Ureter (tissue), 1 donor: ENCODE measurements around the gene NTHL1. TPM values are rescaled to one million over a fixed set of nuclear protein-coding genes. Genes with fewer than 3 reads are reported as not detected.
"Not testable (repeated sequence)": the region's sequence is repeated elsewhere in the genome, so short reads cannot be mapped to it uniquely, and the experiment has no call there.

Experiments used
- DNase-seq: peaks from one replicate; pipeline ENCODE4 v3.0.0-alpha.2; 2020; ENCODE audit warnings: low spot score
- total RNA-seq: library from RNA; stranded (reverse); gene quantifications from one replicate; pipeline ENCODE4 v1.2.4, GENCODE V29; 2023
- donor health status: DM: yes; HTN: yes; CAD: no.

NTHL1 gene
- total RNA-seq, 1 donor from 2014 or later: 11.8 TPM

DNA sequence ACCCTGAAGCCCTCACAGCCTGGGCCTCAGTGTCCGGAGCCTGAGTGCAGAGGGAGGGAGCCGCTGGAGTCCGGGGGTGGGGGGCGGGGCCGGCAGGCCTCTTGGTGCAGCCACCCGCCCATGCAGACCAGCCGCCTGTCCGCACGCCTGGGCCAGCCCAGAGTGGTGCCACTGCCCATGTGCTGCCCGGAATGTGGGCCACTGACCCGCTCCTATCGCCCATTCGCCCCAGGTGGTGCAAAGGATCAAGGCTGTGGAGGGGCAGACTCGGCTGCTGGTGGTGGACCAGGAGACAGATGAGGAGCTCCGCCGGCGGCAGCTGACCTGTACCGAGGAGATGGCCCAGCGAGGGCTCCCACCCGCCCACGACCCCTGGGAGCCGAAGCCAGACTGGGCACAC lies 18.3 kb downstream of the NTHL1 start:
- no peak for DNase-seq

DNA sequence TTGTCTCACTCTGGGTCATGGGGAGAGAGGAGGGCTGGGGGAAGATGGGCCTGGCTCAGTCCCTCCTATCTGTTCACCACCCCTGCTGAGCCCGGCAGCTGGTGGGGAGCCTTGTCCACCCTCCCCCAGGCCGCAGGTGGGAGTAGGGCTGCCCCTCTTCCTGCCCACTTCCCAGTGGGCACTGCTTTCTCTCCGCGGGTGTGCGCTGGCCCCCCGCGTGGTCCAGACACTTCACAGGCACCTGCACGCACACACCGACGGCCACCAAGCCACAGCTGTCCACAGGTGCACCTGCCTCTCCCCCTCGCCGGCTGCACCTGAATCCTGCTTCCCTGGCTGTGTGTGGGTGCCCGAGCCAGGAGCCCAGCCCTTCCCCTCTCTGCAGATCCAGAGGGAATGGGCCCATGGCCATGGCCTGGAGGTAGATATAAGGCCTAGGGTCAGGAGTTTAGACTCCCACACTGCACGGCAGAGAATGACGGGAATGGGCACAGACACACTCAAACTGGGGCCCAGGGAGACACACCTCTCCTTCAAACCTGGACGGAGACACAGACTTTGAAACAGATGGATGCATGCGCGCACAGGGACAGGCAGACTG lies 18.9 kb downstream of the NTHL1 start:
- DNase-seq: no peak

DNA sequence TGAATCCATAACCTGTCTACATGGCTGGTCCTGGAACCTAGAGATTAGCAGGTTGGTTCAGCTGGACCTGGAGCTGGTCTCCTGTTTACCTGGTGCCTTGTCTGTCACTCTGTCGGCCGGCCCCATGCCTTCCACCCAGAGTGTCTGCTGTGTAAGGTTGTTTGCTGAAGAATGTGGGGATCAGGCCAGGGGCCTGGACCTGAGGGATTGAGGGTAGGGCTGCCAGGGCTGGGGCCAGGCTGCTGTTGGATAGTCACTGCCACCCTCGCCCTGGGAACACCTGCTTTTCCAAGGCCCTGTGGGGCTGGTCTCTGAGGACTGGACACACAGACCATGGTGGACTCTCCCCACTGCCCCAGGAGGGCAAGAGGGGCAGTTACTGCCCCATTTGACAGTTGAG lies 19.5 kb downstream of the NTHL1 start:
- DNase-seq: no peak

DNA sequence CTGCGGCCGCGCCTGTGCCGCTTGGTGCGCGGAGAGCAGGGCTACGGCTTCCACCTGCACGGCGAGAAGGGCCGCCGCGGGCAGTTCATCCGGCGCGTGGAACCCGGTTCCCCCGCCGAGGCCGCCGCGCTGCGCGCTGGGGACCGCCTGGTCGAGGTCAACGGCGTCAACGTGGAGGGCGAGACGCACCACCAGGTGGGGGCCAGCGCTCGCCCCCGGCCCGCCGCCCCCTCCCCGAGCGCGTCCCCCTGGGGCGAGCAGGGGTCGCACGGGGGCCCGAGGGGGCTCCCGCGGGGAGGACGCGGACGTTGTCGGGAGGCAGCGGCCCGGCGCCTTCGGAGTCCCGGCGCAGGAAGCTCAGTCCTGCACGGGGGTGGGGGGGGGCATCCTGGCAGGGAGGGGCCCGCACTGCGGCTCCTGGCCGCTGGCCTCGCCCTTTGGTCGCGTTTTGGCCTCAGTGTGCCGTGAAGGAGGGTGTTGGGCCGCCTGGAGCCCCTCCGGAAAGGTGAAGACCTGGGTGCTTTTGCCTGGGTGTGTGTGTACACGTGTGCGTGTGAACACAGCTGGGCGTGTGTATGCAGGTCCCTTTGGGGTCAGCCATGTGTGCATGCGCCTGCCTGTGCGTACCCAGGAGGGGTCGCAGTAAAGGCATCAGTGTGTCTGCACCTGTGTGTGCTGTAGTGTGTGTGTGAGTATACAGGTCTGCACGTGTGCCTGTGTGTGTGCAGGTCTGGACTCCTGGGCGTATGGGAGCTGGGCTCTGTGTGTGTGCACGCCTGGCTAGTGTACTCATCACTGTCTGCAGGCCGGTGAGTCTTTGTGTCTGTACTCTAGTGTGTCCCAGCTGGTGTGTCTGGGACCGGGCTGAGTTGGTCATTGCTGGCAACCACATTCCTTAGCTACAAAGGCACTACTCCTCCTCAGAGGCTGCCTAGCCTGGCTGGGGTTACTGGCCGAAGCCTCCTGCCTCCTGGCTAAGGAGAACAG lies 20.3 kb downstream of the NTHL1 start:
- DNase-seq: no peak

DNA sequence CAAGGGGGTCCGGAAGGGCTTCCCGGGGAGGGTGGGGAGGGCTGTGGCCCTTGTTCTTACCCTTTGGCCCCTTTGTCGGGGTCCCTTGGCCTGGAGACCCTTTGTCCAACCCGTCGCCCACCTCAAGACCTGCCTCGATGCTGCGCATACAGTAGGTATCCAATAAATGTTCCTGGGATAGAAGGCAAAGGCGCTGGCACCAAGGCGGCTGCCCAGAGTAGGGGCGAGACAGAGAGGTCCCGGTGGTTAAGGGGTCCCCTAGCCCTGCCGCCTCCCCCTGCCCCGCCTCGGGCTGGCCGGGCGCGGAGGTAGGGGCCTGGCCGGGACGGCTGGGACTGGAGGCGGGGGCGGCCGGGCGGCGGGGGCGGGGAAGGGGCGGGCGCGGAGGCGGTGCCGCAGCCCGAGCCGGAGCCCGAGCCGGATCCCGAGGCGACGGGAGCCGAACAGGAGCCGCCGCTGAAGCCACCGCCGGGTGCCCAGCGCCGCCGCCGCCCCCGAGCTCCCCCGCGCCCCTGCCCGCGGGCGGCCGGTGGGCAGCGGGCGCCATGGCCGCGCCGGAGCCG lies 21.1 kb downstream of the NTHL1 start, which contains the start of gene NHERF2:
Gene NHERF2, plus strand, starts transcription at position 442 of the 563 bp plus-strand sequence. Its CDS starts 104 bp downstream, at position 546.
- no peak for DNase-seq

DNA sequence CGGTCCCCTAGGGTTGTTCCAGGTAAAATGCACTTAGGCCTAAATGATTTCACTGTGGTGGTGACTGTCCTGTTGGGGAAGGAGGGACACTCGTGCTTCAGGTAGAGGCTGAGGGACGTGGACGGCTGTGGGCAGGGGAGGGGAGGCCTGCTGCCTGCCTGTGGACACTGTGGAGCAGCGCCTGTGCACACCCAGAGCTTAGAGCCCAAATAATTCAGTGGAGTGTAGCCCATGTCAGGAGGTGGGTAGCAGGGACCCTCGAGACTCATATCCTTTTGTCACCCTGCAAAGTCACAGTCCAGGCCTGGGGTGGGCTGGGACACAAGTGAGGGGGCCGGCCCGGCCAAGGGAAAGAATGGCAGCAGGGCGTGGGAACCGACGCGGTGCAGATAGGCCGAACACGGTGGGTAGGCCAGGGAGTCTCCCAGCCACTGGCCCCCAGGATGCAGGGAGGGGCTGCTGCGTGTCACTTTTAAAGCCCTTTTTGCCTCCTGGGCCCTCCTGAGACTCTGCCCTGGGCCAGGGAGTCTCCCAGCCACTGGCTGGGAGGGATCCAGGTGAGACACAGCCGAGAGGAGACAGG lies 21.7 kb downstream of the NTHL1 start:
- DNase-seq: no peak

DNA sequence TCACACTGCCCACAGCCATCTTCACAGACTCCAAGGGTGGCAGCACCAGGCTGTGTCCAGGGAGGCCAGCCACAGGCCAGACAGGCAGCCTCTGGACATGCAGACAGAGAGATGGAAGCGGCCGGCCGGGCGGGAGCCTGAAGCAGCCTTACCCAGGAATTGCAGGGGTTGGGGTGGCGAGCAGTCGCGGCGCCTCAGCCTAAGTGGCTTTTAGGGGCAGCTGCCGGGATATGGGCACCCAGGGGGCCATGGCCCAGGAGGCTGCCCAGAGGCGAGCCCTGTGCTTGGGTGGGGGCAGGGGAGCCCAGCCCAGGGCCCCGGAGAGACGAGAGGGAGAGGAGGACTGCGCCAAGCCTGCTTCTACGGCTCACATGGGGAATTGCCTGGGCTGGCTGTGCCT lies 22.4 kb downstream of the NTHL1 start:
- DNase-seq: no peak

DNA sequence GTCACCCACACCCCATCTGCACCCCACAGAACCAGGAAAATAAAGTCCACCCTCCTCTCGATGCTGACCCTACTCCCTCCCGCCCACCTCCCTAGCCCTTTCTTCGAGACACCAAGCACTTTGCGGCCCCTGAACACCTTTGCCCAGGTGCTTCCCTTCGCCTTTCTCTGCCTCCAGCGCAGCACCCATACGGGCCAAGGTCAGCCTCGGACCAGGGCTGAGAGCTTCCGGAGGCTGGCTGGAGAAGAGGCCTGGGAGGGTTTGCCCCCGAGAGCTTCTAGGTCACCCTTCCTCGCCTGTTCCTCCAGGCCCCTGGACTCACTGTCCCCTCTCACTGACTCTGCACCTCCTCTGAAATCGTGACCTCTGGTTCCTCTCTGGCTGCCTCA lies 23.6 kb downstream of the NTHL1 start:
- no peak for DNase-seq

DNA sequence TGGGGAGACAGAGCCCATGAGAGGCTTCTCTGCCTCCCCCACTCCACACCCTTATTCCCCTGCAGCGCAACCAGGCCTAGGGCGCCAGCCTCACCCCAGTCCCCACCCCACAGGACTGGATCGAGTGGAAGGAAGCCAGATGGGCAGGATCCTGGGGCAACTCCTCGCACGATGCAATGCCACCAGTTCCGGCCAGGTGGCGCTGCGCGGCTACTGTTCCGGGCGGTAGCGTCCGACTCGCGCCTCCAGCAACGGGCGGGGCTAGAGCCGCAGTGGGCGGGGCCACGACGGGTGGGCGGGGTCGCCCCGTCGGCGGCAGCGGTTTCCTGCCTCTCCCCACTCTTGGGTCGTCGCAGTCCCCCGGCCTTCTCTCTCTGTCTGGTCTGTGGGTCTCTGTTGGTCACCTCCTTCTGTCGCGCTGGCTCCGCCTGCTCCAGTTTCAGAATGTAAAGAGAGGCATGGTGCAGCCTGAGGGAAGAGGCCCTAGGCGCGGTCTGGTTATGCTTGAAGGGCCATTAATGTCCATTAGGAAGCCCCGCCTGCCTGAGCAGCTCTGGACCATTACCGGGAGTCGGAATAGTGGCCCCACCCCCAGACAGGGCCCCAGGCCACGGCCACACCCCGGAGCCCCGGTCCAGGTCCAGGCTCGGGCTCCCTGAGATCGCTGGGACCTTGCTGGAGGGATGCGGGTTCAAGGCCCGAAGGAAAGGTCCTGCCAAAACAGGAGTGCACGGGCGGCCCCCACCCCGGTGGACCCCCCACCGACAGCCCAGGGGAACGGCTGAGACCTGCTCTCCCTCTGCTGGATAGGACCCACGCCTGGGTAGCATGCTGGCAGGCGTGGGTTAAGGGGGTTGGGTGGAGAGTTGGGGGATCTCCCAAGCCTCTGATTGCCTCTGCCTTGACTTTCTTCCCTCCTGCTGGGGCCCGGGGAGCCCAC lies 24.3 kb downstream of the NTHL1 start:
- peak; percentile 96 for DNase-seq

DNA sequence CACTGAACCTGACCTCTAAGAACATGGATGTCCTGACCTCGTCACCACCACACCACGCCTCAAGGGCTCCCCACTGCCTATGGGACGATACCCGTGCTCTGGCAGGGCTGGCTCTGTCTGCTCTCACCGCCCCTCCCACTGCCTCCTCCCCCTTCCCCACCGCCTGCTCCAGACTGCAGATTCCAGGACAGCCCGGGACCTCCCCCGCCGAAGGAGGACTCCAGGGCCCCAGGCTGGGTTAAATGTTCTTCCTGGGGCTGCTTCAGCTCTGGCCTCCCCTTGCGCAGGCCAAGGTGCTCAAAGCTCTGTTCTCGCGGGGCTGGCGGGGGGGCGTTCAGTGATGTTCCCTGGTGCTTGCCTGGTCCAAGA lies 24.9 kb downstream of the NTHL1 start:
- DNase-seq: no peak

DNA sequence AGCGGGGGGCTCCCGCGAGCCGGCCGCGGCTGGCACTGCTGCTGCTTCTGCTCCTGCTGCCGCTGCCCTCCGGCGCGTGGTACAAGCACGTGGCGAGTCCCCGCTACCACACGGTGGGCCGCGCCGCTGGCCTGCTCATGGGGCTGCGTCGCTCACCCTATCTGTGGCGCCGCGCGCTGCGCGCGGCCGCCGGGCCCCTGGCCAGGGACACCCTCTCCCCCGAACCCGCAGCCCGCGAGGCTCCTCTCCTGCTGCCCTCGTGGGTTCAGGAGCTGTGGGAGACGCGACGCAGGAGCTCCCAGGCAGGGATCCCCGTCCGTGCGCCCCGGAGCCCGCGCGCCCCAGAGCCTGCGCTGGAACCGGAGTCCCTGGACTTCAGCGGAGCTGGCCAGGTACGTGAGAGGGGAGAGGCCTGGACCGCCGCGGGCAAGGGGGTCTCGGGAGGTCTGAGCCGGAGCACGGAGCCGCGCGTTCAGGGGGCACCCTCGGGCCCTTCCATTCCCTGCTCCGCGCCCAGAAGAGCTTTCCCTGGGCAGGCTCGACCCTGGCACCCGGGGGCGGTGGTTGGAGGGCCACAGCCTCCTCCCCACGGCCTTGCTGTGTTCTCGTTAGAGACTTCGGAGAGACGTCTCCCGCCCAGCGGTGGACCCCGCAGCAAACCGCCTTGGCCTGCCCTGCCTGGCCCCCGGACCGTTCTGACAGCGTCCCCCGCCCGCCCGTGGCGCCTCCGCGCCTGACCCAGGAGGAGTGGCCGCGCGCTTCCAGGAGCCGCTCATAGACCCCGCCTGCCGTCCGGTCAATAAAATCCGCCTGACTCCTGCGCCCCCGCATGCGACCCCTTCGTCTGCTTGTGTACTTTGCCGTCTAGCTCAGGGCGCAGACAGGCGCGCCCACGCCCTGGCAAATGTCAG lies 27.5 kb downstream of the NTHL1 start:
- DNase-seq: no peak

DNA sequence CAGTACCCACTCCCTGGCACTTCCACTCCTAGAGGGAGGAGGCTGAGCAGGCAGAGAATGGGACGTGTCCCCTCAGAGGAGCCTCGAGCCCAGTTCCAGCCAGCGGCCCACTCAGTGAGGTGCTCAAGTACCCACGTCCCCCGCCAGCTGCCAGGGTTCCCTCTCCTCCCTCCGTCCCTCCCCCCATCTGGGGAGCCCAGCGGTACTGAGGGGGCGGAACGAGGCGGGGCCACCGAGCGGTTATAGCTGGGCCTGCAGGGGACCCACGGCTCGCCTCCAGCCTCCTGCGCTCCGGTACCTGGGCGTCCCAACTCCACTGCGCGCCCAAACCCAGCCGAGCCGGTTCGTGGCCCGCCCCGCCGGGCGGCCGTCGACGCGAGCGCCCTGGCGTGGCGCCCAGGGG lies 28.1 kb downstream of the NTHL1 start, which contains the start of gene NPW:
Gene NPW, plus strand, starts transcription at position 268 of the 403 bp plus-strand sequence.
- no peak for DNase-seq

DNA sequence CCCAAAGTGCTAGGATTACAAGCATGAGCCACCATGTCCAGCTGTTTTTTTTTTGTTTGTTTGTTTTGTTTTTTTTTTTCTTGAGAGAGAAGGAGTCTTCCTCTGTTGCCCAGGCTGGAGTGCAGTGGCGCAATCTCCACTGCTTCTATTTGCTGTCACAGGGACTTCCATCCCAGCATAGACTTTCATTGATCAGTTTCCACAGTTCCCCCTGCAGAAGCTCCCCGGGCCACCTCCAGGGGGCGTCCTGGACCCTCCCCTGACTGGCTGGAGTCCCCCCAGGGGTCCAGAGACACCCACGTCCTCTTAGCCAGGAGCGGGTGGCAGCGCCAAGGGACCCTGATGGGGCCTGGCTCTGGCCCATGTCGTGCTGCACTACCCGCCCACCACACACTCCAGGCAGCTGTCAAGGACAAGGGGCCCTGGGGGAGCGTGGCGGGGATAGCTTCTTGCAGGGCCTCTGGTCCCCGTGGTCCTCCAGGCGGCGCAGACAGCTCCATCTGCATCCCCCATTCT lies 31.2 kb downstream of the NTHL1 start:
- no peak for DNase-seq

DNA sequence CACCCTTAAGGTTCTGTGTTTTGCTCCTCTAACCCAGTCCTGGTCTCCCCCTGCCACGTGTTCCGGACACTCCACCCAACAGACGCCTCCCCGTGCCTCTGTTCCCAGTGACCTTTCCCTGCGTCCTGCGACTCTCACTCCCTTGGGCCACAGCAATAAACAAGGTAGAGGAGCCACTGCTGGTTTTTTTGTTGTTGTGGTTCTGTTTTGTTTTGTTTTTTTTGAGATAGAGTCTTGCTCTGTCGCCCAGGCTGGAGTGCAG lies 31.8 kb downstream of the NTHL1 start:
- DNase-seq: no peak

DNA sequence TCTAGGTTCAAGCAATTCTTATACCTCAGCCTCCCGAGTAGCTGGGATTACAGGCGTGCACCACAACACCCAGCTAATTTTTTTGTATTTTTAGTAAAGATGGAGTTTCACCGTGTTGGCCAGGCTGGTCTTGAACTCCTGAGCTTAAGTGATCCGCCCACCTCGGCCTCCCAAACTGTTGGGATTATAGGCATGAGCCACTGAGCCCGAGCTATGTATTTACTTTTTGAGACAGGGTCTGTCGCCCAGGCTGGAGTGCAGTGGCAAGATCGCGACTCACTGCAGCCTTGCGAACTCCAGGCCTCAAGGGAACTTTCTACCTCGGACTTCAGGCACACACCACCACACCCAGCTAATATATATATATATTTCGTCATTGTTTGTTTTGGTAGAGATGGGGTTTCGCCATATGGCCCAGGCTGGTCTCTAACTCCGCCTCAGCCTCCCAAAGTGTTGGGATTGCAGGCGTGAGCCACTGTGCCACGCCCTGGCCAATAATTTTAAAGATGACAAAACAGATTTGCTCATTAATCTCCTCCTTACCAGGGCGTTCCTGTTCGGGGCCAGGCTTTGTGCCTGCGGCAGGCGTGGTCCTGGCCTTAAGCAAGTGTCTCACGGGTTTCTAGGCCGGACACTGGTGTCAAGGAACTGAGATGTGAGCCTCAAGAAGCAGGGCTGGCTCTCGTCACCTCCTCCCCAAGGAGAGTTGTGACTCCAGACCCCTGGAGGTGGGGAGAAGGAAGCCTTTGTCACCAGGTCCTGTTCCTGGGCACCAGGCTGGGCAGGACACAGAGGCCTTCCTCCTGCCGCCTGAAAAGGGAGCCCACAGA lies 32.3 kb downstream of the NTHL1 start:
- no peak for DNase-seq

DNA sequence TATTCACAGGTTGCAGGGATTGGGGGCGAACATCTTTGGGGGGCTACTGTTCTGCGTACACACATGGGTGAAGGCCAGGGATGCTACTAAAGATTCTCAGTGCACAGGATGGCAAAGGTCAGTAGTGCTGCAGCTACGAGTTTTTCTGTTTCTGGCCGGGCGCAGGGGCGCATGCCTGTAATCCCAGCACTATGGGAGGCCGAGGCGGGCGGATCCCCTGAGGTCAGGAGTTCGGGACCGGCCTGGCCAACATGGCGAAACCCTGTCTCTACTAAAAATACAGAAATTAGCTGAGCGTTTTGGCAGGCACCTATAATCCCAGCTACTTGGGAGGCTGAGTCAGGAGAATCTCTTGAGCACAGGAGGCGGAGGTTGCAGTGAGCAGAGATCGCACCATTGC lies 34.1 kb downstream of the NTHL1 start:
- DNase-seq: no peak

DNA sequence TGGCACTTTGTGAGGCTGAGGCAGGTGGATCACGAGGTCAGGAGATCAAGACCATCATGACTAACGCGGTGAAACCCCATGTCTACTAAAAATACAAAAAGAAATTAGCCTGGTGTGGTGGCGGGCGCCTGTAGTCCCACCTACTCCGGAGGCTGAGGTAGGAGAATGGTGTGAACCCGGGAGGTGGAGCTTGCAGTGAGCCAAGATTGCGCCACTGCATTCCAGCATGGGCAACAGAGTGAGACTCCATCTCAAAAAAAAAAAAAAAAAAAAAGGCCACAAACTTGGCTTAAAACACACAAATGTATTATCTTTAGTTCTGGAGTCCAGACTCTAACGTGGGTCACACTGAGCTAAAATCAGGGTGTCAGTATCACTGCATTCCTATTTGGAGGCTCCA lies 35.9 kb downstream of the NTHL1 start:
- DNase-seq: not testable (repeated sequence)

DNA sequence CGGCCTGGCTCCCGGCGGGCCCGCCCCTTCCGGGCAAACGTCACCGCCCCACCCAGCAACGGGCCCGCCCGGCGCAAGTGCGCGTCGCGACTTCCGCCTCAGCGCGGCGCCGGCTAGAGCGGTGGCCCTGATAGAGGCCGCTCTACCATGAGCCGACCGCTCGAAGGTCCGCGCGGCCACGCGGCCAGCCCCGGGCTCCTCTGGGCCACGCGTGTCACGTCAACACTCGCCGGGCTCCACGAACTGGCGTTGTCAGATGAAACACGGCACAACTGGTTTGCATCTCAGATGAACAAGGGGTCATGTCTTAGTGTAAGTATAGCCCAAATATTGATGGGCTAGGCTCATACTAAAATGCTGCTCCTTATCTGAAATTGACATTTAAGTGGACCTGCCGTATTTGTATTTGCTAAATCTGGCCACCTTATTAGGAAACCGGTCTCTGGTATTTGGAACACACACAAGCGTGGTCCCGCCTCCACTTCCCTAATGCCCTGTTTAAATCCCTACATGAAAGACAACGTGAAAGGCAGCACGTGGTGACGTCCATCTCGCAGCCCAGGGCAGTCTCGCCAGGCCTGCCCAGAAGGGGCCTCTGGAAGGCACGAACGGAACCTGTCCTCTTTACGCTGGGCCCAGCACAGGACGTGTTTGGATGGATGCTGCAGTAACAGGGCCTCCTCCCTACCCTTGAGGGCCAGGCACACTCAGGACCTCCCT lies 37.7 kb downstream of the NTHL1 start, which contains the start of gene ZNF598:
Gene ZNF598, minus strand, starts transcription at position 31 of the 720 bp plus-strand sequence.
- DNase-seq: peak; percentile 74
